Measurements from ENCODE around the gene CPA1. TPM values are rescaled to one million over a fixed set of nuclear protein-coding genes. Genes with fewer than 3 reads are reported as not detected.

The CPA1 gene
- total RNA-seq, 1 experiment from 2014 or later = not detected

DNA sequence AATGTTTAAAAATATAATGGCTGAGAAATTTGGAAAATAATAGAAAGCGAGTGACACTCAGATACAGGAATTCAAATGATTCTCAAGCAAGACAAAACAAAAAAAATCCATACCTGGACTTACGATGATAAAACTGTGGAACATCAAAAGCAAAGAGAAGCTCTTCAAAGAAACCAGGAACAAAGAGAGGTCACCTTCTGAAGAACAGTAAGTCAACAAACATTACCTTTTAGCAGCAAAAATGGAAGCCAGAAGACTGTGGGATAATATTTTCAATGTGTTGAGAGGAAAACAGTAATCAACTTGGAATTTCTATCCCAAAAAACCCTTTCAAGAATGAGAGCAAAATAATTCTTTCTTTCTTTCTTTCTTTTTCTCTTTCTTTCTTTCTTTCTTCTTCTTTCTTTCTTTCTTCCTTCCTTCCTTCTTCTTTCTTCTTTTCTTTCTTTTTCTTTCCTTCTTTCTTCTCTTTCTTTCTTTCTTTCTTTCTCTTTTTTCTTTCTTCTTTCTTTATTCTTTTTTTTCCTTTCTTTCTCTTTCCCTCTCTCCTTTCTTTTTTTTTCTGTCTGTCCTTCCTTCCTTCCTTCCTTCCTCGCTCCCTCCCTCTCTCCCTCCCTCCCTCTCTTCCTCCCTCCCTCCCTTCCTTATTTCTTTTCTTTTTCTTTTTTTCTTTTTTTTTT, 37.5 kb upstream of the CPA1 start:
- no peaks in the 10 kb centered on the region for H3K4me1 ChIP-seq (ENCODE audit: low read length)
- no peaks in the 10 kb centered on the region for H3K27me3 ChIP-seq (ENCODE audit: low read length)
- H3K79me2 ChIP-seq (ENCODE audit: low read length) = no peaks in the 10 kb centered on the region
- H3K9ac ChIP-seq (ENCODE audit: low read length) = no peak overlapping the region
- no peak overlapping the region for H2AFZ ChIP-seq (ENCODE audit: low read length)
- H3K9me2 ChIP-seq (replicated peaks; ENCODE audit: insufficient read depth, low read length) = no peaks in the 10 kb centered on the region
- no peaks in the 10 kb centered on the region for H3K36me3 ChIP-seq (ENCODE audit: insufficient read depth, low read length)
- H3K4me2 ChIP-seq (ENCODE audit: low read depth, low read length, poor library complexity, severe bottlenecking) = no peak overlapping the region
- no peaks in the 10 kb centered on the region for H4K20me1 ChIP-seq (ENCODE audit: insufficient read depth, low read depth, low read length)
- H3K9me3 ChIP-seq (ENCODE audit: low read length) = no peaks in the 10 kb centered on the region
- no peak overlapping the region for H3K4me3 ChIP-seq (ENCODE audit: low read length)
- no peak overlapping the region for H3K27ac ChIP-seq (ENCODE audit: low read length)
- no peak for DNase-seq

DNA sequence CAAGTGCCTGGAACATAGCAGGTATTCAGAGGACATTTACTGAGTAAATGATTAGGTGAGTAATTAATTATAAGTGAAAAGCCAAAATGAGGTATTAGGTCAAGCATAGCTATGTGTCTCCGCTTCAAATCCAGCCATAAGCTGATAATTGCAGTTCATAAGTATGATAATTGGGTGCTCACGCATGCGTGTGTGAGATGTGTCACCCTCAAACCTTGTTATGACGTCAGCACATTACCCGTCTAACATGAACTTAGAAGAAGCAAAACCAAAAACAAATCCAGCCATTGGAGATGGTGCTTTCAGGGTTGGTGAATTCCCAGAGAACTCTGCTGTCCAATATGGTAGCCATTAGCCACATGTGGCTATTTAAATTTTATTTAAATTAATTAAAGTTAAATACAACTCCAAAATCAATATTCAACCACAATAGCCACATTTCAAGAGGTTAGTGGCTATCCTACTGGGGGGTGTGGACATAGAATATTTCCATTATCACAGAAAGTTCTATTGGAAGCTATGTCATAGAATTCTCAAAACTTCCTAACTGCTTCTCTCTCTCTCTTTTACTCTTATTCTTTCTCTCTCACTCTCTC, 35.9 kb upstream of the CPA1 start, which contains the start of gene CPA5:
CPA5 (plus strand) TSS at position 546 of the 596 bp plus-strand sequence. CDS start 1,670 bp downstream, outside the sequence.
- Histone ChIP-seq H3K9me3 (ENCODE audit: low read length) (no peaks in the 10 kb centered on the region), H3K9me2 (replicated peaks; ENCODE audit: insufficient read depth, low read length) (no peaks in the 10 kb centered on the region), H3K4me1 (ENCODE audit: low read length) (no peaks in the 10 kb centered on the region), H3K4me2 (ENCODE audit: low read depth, low read length, poor library complexity, severe bottlenecking) (no peak within 1 kb of the TSS), H4K20me1 (ENCODE audit: insufficient read depth, low read depth, low read length) (no peaks in the 10 kb centered on the region), H3K9ac (ENCODE audit: low read length) (no peak within 1 kb of the TSS), H3K27ac (ENCODE audit: low read length) (no peak within 1 kb of the TSS), H3K4me3 (ENCODE audit: low read length) (no peak within 1 kb of the TSS), H3K79me2 (ENCODE audit: low read length) (no peaks in the 10 kb centered on the region), H3K36me3 (ENCODE audit: insufficient read depth, low read length) (no peaks in the 10 kb centered on the region), H3K27me3 (ENCODE audit: low read length) (no peaks in the 10 kb centered on the region), H2AFZ (ENCODE audit: low read length) (no peak within 1 kb of the TSS)
- DNase-seq = no peak

DNA sequence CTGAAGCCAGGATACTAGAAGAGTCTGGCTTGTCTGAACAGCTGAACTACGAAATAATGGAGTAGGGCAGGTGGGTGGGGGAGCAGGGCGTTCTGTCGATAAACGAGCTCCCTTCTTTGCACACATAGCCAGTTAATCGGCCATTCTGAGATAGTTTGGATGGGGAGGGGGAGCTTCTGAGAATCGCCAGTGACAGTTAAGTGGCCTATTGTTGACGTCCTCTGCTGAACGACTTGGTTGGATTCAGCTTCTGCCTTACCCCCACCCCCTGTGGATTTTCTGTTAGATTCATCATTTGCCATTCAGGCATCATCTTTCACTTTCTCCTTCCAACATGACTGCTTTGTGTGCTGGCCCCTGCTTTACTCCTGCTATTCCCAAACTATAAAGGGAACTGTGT, 35.2 kb upstream of the CPA1 start:
- DNase-seq = no peak
- H3K36me3 ChIP-seq (ENCODE audit: insufficient read depth, low read length) = no peaks in the 10 kb centered on the region
- H3K27me3 ChIP-seq (ENCODE audit: low read length) = no peaks in the 10 kb centered on the region
- H3K4me3 ChIP-seq (ENCODE audit: low read length) = no peak overlapping the region
- no peak overlapping the region for H3K9ac ChIP-seq (ENCODE audit: low read length)
- H3K9me3 ChIP-seq (ENCODE audit: low read length) = no peaks in the 10 kb centered on the region
- no peaks in the 10 kb centered on the region for H3K9me2 ChIP-seq (replicated peaks; ENCODE audit: insufficient read depth, low read length)
- no peak overlapping the region for H2AFZ ChIP-seq (ENCODE audit: low read length)
- no peaks in the 10 kb centered on the region for H3K79me2 ChIP-seq (ENCODE audit: low read length)
- H3K4me1 ChIP-seq (ENCODE audit: low read length) = no peaks in the 10 kb centered on the region
- H3K4me2 ChIP-seq (ENCODE audit: low read depth, low read length, poor library complexity, severe bottlenecking) = no peak overlapping the region
- H4K20me1 ChIP-seq (ENCODE audit: insufficient read depth, low read depth, low read length) = no peaks in the 10 kb centered on the region
- no peak overlapping the region for H3K27ac ChIP-seq (ENCODE audit: low read length)

DNA sequence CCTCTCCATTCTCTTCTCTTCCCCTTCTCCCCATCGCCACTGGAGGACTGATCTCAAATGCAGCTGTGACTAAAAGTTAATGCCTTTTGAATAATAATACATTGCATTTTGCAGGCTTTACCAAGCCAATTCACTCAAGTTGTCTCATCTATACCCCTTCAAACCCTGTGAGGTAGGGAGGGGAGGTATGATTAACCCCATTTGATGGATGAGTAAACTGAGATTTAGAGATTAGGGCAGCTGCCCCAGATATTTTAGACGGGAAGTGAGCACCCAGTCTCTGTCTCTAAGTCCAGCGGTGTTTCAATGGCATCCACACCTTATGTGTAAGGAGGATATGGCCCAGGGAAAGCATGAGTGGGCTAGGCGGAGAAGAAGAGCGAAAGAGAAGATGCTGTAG, 34.6 kb upstream of the CPA1 start:
- Histone ChIP-seq H3K4me3 (ENCODE audit: low read length) (no peak overlapping the region), H3K9ac (ENCODE audit: low read length) (no peak overlapping the region), H3K4me2 (ENCODE audit: low read depth, low read length, poor library complexity, severe bottlenecking) (no peak overlapping the region), H3K27me3 (ENCODE audit: low read length) (no peaks in the 10 kb centered on the region), H3K9me2 (replicated peaks; ENCODE audit: insufficient read depth, low read length) (no peaks in the 10 kb centered on the region), H3K27ac (ENCODE audit: low read length) (no peak overlapping the region), H3K36me3 (ENCODE audit: insufficient read depth, low read length) (no peaks in the 10 kb centered on the region), H3K9me3 (ENCODE audit: low read length) (no peaks in the 10 kb centered on the region), H2AFZ (ENCODE audit: low read length) (no peak overlapping the region), H4K20me1 (ENCODE audit: insufficient read depth, low read depth, low read length) (no peaks in the 10 kb centered on the region), H3K4me1 (ENCODE audit: low read length) (no peaks in the 10 kb centered on the region), H3K79me2 (ENCODE audit: low read length) (no peaks in the 10 kb centered on the region)
- no peak for DNase-seq

DNA sequence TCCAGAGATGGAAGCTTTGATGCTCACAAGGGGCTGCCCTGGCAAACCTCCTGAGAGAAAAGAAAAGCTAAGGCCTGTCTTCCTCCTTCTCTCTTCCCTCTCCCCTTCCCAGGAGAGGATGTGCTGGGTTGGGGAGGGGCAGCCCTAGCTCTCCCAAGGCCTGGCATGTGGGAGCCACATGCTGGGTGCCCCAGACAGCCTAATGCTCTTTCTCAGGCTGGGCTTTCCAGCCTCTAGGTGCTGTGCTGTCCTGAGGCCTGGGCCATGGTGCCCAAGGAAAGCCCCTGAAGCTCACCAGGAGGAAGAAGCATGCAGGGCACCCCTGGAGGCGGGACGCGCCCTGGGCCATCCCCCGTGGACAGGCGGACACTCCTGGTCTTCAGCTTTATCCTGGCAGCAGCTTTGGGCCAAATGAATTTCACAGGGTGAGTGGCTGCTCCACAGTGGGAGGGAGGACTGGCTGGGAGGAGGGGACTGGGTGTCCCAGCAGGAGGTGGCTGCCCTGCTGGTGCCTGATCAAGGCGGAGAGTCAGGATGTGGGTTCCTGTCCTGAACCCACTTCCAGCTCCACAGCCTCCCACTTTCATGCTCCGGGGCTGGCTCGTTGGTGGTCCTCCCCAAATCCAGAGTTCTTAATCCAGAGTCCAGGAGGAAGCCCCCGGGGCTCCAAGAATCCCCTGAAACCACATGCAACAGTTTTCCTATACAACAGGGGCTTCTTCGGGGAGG, 34.0 kb upstream of the CPA1 start:
- Histone ChIP-seq H3K4me1 (ENCODE audit: low read length) (no peaks in the 10 kb centered on the region), H4K20me1 (ENCODE audit: insufficient read depth, low read depth, low read length) (no peaks in the 10 kb centered on the region), H2AFZ (ENCODE audit: low read length) (no peak overlapping the region), H3K27ac (ENCODE audit: low read length) (no peak overlapping the region), H3K79me2 (ENCODE audit: low read length) (no peaks in the 10 kb centered on the region), H3K9ac (ENCODE audit: low read length) (no peak overlapping the region), H3K9me3 (ENCODE audit: low read length) (no peaks in the 10 kb centered on the region), H3K36me3 (ENCODE audit: insufficient read depth, low read length) (no peaks in the 10 kb centered on the region), H3K4me3 (ENCODE audit: low read length) (no peak overlapping the region), H3K4me2 (ENCODE audit: low read depth, low read length, poor library complexity, severe bottlenecking) (no peak overlapping the region), H3K9me2 (replicated peaks; ENCODE audit: insufficient read depth, low read length) (no peaks in the 10 kb centered on the region), H3K27me3 (ENCODE audit: low read length) (no peaks in the 10 kb centered on the region)
- no peak for DNase-seq

DNA sequence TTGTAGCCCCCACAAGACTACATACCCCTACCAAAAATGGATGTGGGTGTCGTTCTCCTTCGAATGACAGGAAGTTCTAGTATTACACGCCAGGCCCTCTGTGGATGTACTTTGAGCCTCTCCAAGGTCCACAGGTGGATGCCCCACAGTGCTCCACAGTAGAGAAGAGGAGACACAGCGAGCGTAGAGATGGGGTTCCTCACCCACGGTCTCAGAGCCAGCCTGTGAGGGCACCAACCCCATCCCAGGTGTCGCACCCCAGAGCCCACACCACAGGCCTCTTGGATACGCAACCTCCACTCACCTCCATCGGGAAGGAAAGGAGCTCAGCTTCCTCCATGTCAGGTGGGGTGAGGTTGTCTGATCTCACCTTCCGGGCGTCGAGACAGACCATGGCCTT, 33.4 kb upstream of the CPA1 start:
- no peak overlapping the region for H2AFZ ChIP-seq (ENCODE audit: low read length)
- H3K9me2 ChIP-seq (replicated peaks; ENCODE audit: insufficient read depth, low read length) = no peaks in the 10 kb centered on the region
- H3K36me3 ChIP-seq (ENCODE audit: insufficient read depth, low read length) = no peaks in the 10 kb centered on the region
- no peaks in the 10 kb centered on the region for H4K20me1 ChIP-seq (ENCODE audit: insufficient read depth, low read depth, low read length)
- no peak overlapping the region for H3K9ac ChIP-seq (ENCODE audit: low read length)
- no peaks in the 10 kb centered on the region for H3K79me2 ChIP-seq (ENCODE audit: low read length)
- H3K4me2 ChIP-seq (ENCODE audit: low read depth, low read length, poor library complexity, severe bottlenecking) = no peak overlapping the region
- H3K4me1 ChIP-seq (ENCODE audit: low read length) = no peaks in the 10 kb centered on the region
- no peak for DNase-seq
- no peaks in the 10 kb centered on the region for H3K9me3 ChIP-seq (ENCODE audit: low read length)
- H3K27ac ChIP-seq (ENCODE audit: low read length) = no peak overlapping the region
- H3K4me3 ChIP-seq (ENCODE audit: low read length) = no peak overlapping the region
- H3K27me3 ChIP-seq (ENCODE audit: low read length) = no peaks in the 10 kb centered on the region

DNA sequence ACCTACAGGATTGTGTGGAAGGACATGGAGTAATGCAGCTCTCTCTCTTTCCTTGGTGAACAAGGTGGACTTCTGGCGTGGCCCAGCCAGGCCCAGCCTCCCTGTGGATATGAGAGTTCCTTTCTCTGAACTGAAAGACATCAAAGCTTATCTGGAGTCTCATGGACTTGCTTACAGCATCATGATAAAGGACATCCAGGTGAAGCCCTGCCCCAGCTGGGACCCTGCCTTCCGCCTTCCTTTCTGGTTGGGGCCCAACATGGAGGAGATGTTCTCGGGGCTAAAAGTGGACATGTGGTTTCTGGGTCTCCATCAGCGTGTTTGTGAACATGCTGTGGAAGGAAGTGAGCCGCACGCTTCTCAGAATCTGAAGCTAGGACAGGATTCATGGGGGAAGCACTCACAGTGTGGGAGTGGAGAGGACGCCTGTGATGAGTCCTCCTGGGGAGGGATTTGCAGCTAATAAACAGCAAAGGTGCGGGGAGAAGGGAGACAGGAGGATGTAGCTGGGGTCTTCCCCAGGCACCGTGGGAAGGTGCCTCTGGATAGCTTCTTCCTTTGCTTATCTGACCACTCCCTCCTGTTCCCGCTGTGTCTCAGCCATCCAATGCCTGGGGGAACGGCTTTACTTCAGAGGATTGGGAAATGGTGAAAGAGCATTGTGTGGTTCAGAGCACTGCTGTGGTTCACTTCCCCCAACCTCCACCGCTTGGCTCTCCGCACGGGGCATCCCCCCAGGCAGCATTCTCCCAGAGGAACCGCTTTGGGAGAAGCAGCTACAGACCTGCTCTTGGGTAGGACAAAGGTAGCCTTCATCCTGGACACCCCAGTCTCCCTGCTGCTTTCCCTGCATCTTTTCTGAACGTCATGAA, 30.1 kb upstream of the CPA1 start:
- DNase-seq = no peak
- H3K27me3 ChIP-seq (ENCODE audit: low read length) = no peaks in the 10 kb centered on the region
- H4K20me1 ChIP-seq (ENCODE audit: insufficient read depth, low read depth, low read length) = no peaks in the 10 kb centered on the region
- H3K4me3 ChIP-seq (ENCODE audit: low read length) = no peak overlapping the region
- H3K9me2 ChIP-seq (replicated peaks; ENCODE audit: insufficient read depth, low read length) = no peaks in the 10 kb centered on the region
- H3K4me1 ChIP-seq (ENCODE audit: low read length) = no peaks in the 10 kb centered on the region
- no peak overlapping the region for H2AFZ ChIP-seq (ENCODE audit: low read length)
- H3K36me3 ChIP-seq (ENCODE audit: insufficient read depth, low read length) = no peaks in the 10 kb centered on the region
- H3K79me2 ChIP-seq (ENCODE audit: low read length) = no peaks in the 10 kb centered on the region
- no peak overlapping the region for H3K9ac ChIP-seq (ENCODE audit: low read length)
- no peak overlapping the region for H3K27ac ChIP-seq (ENCODE audit: low read length)
- no peak overlapping the region for H3K4me2 ChIP-seq (ENCODE audit: low read depth, low read length, poor library complexity, severe bottlenecking)
- no peaks in the 10 kb centered on the region for H3K9me3 ChIP-seq (ENCODE audit: low read length)
